IMR-90 (cell line): ENCODE measurements around the gene IQSEC3. TPM values are rescaled to one million over a fixed set of nuclear protein-coding genes. Genes with fewer than 3 reads are reported as not detected.

Source experiments
- ATAC-seq: fragments of 200-7000 bp; cut with Tn5 transposase; 2 replicates; pipeline ENCODE4 v1.9.1; 2020; ENCODE audit warnings: low read depth, mild to moderate bottlenecking, moderate library complexity
- BruUV-seq: library from RNA; stranded (reverse); fragments of 400-500 nt; replicated peaks from 2 replicates; lab custom pipeline; 2021; lab: Mats Ljungman, UMichigan
- CTCF ChIA-PET: fragments of 300-600 bp; formaldehyde crosslinking; extraction: SDS; loops from one replicate; lab custom pipeline; 2021; ENCODE audit warnings: antibody characterized with exemption; lab: Yijun Ruan, JAX
- POLR2A ChIA-PET: fragments of 300-600 bp; sonication (Branson Sonifier 250); formaldehyde crosslinking; loops from one replicate; lab custom pipeline; 2022; ENCODE audit warnings: antibody characterized with exemption; ENCODE audit not compliant: unreplicated experiment; lab: Charles Lee
- DNase-seq: peaks from one replicate; pipeline ENCODE4 v3.0.0; 2013
- H2AFZ ChIP-seq: replicated peaks from 2 replicates; pipeline ENCODE3; 2013; ENCODE audit warnings: low read length, mild to moderate bottlenecking; ENCODE audit not compliant: poor library complexity
- H2AK5ac ChIP-seq: 2 replicates; pipeline ENCODE4 v1.6.1; 2013; ENCODE audit warnings: low read depth, low read length, inconsistent platforms
- H2AK9ac ChIP-seq: replicated peaks from 2 replicates; pipeline ENCODE3; 2013; ENCODE audit warnings: mild to moderate bottlenecking, low read depth, low read length, moderate library complexity; ENCODE audit not compliant: poor library complexity
- H2BK120ac ChIP-seq: 2 replicates; pipeline ENCODE4 v1.6.1; 2013; ENCODE audit warnings: low read depth, low read length, inconsistent platforms
- H2BK15ac ChIP-seq: 3 replicates; pipeline ENCODE4 v1.6.1; 2013; ENCODE audit warnings: low read depth, low read length, inconsistent platforms
- H2BK20ac ChIP-seq: 2 replicates; pipeline ENCODE4 v1.6.1; 2013; ENCODE audit warnings: low read depth, mild to moderate bottlenecking, inconsistent platforms, low read length, moderate library complexity
- H2BK5ac ChIP-seq: 2 replicates; pipeline ENCODE4 v1.6.1; 2013; ENCODE audit warnings: mild to moderate bottlenecking, low read depth, low read length, inconsistent platforms; ENCODE audit not compliant: poor library complexity, severe bottlenecking
- H3K14ac ChIP-seq: replicated peaks from 2 replicates; pipeline ENCODE4 v1.6.1; 2013; ENCODE audit warnings: low read depth, low read length, inconsistent platforms
- H3K18ac ChIP-seq: 2 replicates; pipeline ENCODE4 v1.6.1; 2013; ENCODE audit warnings: low read depth, low read length, control low read depth
- H3K23ac ChIP-seq: 2 replicates; pipeline ENCODE4 v1.6.1; 2013; ENCODE audit warnings: low read depth, low read length, inconsistent platforms
- H3K27ac ChIP-seq: 2 replicates; pipeline ENCODE4 v1.5.1; 2013; ENCODE audit warnings: mild to moderate bottlenecking, control low read depth, low read length; ENCODE audit not compliant: insufficient read depth
- H3K27me3 ChIP-seq: 2 replicates; pipeline ENCODE4 v1.6.1; 2013; ENCODE audit warnings: low read length; ENCODE audit not compliant: control insufficient read depth, insufficient read depth
- H3K36me3 ChIP-seq: 2 replicates; pipeline ENCODE4 v1.6.1; 2013; ENCODE audit warnings: low read length, mixed read lengths; ENCODE audit not compliant: control insufficient read depth, insufficient read depth
- H3K4ac ChIP-seq: 2 replicates; pipeline ENCODE4 v1.6.1; 2013; ENCODE audit warnings: low read depth, low read length, inconsistent platforms
- H3K4me1 ChIP-seq: 2 replicates; pipeline ENCODE4 v1.6.1; 2013; ENCODE audit warnings: low read length, mixed read lengths; ENCODE audit not compliant: control insufficient read depth, insufficient read depth
- H3K4me2 ChIP-seq: 2 replicates; pipeline ENCODE4 v1.6.1; 2013; ENCODE audit warnings: low read depth, mild to moderate bottlenecking, control low read depth, low read length, moderate library complexity
- H3K4me3 ChIP-seq: 2 replicates; pipeline ENCODE4 v1.5.1; 2013; ENCODE audit warnings: low read depth, mild to moderate bottlenecking, control low read depth, low read length, moderate library complexity; ENCODE audit not compliant: insufficient read depth
- H3K56ac ChIP-seq: 2 replicates; pipeline ENCODE4 v1.6.1; 2013; ENCODE audit warnings: low read length, inconsistent platforms; ENCODE audit not compliant: insufficient read depth; ENCODE audit errors: extremely low read depth
- H3K79me1 ChIP-seq, 2 experiments: 2 replicates each; pipeline ENCODE4 v1.6.1; 2013; ENCODE audit warnings: low read length in 2 of 2, inconsistent platforms in 1 of 2, low read depth in 1 of 2
- H3K9ac ChIP-seq: 2 replicates; pipeline ENCODE4 v1.6.1; 2013; ENCODE audit warnings: low read depth, low read length, control low read depth
- H3K9me1 ChIP-seq: 2 replicates; pipeline ENCODE4 v1.6.1; 2013; ENCODE audit warnings: low read length, inconsistent platforms; ENCODE audit not compliant: insufficient read depth
- H3K9me3 ChIP-seq: 2 replicates; pipeline ENCODE4 v1.6.1; 2013; ENCODE audit warnings: low read length; ENCODE audit not compliant: control insufficient read depth, insufficient read depth
- H4K20me1 ChIP-seq: 2 replicates; pipeline ENCODE4 v1.6.1; 2013; ENCODE audit warnings: low read length, inconsistent platforms; ENCODE audit not compliant: insufficient read depth
- H4K5ac ChIP-seq: 2 replicates; pipeline ENCODE4 v1.6.1; 2013; ENCODE audit warnings: mild to moderate bottlenecking, low read depth, low read length, control low read depth
- H4K8ac ChIP-seq, 2 experiments: 2 replicates each; pipeline ENCODE4 v1.6.1; 2013; ENCODE audit warnings: low read depth in 2 of 2, low read length in 2 of 2, control low read depth in 1 of 2, inconsistent platforms in 1 of 2
- H4K91ac ChIP-seq: 2 replicates; pipeline ENCODE4 v1.6.1; 2013; ENCODE audit warnings: low read depth, low read length, inconsistent platforms; ENCODE audit not compliant: insufficient read depth
- CEBPB ChIP-seq: IDR thresholded peaks from 2 replicates; pipeline ENCODE4 v1.6.1; 2012; ENCODE audit warnings: low read depth, low read length, improper control_type of control experiment
- CHD1 ChIP-seq: IDR thresholded peaks from 2 replicates; pipeline ENCODE4 v1.6.1; 2012; ENCODE audit warnings: low read depth, low read length, improper control_type of control experiment
- CTCF ChIP-seq: conservative IDR thresholded peaks from 2 replicates; pipeline ENCODE4 v1.5.1; 2012; ENCODE audit warnings: mild to moderate bottlenecking, low read depth, low read length, improper control_type of control experiment
- FOS ChIP-seq: fragments of 150-350 bp; IDR thresholded peaks from 2 replicates; pipeline ENCODE4 v1.6.1; 2016; ENCODE audit warnings: low read depth, low read length
- MAFK ChIP-seq: IDR thresholded peaks from 2 replicates; pipeline ENCODE4 v1.6.1; 2012; ENCODE audit warnings: low read depth, low read length, improper control_type of control experiment
- MAZ ChIP-seq: IDR thresholded peaks from 2 replicates; pipeline ENCODE4 v1.6.1; 2012; ENCODE audit warnings: low read depth, mild to moderate bottlenecking, low read length, improper control_type of control experiment, moderate library complexity, borderline replicate concordance
- MXI1 ChIP-seq: IDR thresholded peaks from 2 replicates; pipeline ENCODE4 v1.6.1; 2012; ENCODE audit warnings: low read depth, mild to moderate bottlenecking, low read length, moderate library complexity, borderline replicate concordance
- NFE2L2 ChIP-seq: fragments of 150-350 bp; IDR thresholded peaks from 2 replicates; pipeline ENCODE4 v1.6.1; 2016; ENCODE audit warnings: low read depth, mild to moderate bottlenecking, low read length
- RAD21 ChIP-seq: IDR thresholded peaks from 2 replicates; pipeline ENCODE4 v1.6.1; 2012; ENCODE audit warnings: low read length, improper control_type of control experiment
- WGBS, 2 experiments: methylation state at CpG; one replicate each; pipeline versions ENCODE4 v1.1.5 to v1.1.7; 2013; ENCODE audit warnings: missing lambda C conversion rate in 2 of 2; ENCODE audit not compliant: insufficient read length in 1 of 2; ENCODE audit errors: extremely low coverage in 2 of 2; 5-methylcytosine and 5-hydroxymethylcytosine counted together
- dilution Hi-C: fragments of 300-500 bp; cut with HindIII; formaldehyde crosslinking; loops from one replicate; pipeline ENCODE4 v1.14.3; 2018; ENCODE audit warnings: low sequenced_read_pairs; ENCODE audit not compliant: unreplicated experiment
- in situ Hi-C: fragments of 300-500 bp; cut with MboI; formaldehyde crosslinking; loops from 3 replicates; pipeline ENCODE4 v1.14.3; 2019; ENCODE audit warnings: low sequenced_read_pairs, inconsistent platforms, mixed read lengths
- intact Hi-C: fragments of 100-400 bp; cut with micrococcal nuclease; formaldehyde crosslinking; loops from 2 replicates; pipeline ENCODE4 v1.10.0; 2022
- polyA plus RNA-seq, 3 experiments: library from polyadenylated mRNA; depleted of rRNA; stranded (reverse); fragments of >200 nt; gene quantifications; 2 replicates each; pipeline ENCODE4 v1.2.3, GENCODE V29; 2012; ENCODE audit warnings: low replicate concordance in 1 of 3
- total RNA-seq: library from RNA; depleted of rRNA; stranded (reverse); fragments of >200 nt; gene quantifications from 2 replicates; pipeline ENCODE4 v1.2.3, GENCODE V29; 2012

IQSEC3 gene
- total and polyA plus RNA-seq, 2 of the 4 experiments (the other 2 are of a cell fraction) = 0.10 TPM; not detected in 1

GRCh38 chr12:213527-213932 is 147.0 kb downstream of the IQSEC3 start:
- Histone ChIP-seq H3K4ac (no peak overlapping the region), H3K9me1 (no peaks in the 10 kb centered on the region), H2BK20ac (no peak overlapping the region), H3K27ac (no peak overlapping the region), H3K56ac (no peak overlapping the region), H4K8ac (no peak overlapping the region), H3K14ac (no peak overlapping the region), H3K27me3 (peaks cover 72% of the 10 kb centered on the region), H4K5ac (no peak overlapping the region), H2AK9ac (peak overlapping the region; percentile 24), H3K4me2 (no peak overlapping the region), H2BK120ac (no peak overlapping the region), H3K18ac (no peak overlapping the region), H4K20me1 (no peaks in the 10 kb centered on the region; the same call in 1 of the 2 replicates), H2AFZ (no peak overlapping the region), H2BK15ac (no peak overlapping the region), H3K9me3 (no peaks in the 10 kb centered on the region), H2AK5ac (no peak overlapping the region), H4K91ac (no peak overlapping the region), H3K4me3 (no peak overlapping the region), H3K4me1 (peaks cover 2% of the 10 kb centered on the region; the same call in 1 of the 2 replicates), H2BK5ac (no peak overlapping the region), H3K36me3 (no peaks in the 10 kb centered on the region), H3K79me1 (no peaks in the 10 kb centered on the region), H3K9ac (no peak overlapping the region), H3K23ac (no peak overlapping the region)
- DNase-seq (no peak), ATAC-seq (no peak)
- dilution Hi-C loops (no loop called here), intact Hi-C loops (no loop called here), in situ Hi-C loops (no loop called here)
- WGBS, 2 experiments = 49% methylated on average over 8 of the region's 12 CpGs; no CpG with 5 or more reads in 1 of the 2 experiments
- no TSS peak for BruUV-seq
- POLR2A ChIA-PET = no interaction called here
- CTCF ChIA-PET = interaction anchor here (0.6 kb wide), 1 partner anchor 138 kb away, joined by 4 read pairs; no protein-coding TSS in a partner anchor
- no peak for TF ChIP-seq MXI1
- no peak for TF ChIP-seq CTCF
- TF ChIP-seq RAD21 = no peak
- no peak for TF ChIP-seq FOS
- no peak for TF ChIP-seq CHD1
- TF ChIP-seq CEBPB = no peak
- TF ChIP-seq MAZ = no peak
- TF ChIP-seq NFE2L2 = no peak
- TF ChIP-seq MAFK = no peak
